Loucy (cell line): Measurements from ENCODE around the gene BIN2.
"Not testable (repeated sequence)": the region's sequence is repeated elsewhere in the genome, so short reads cannot be mapped to it uniquely, and the experiment has no call there.

Experiments used
- H2AFZ ChIP-seq: fragments of 200-600 bp; sonication (generic); 2 replicates; pipeline ENCODE4 v1.6.0; 2016; ENCODE audit warnings: antibody characterized with exemption, mild to moderate bottlenecking, low read length, moderate library complexity
- H3F3A ChIP-seq: fragments of 200-600 bp; 2 replicates; pipeline ENCODE4 v1.6.0; 2016; ENCODE audit warnings: antibody characterized with exemption, low read depth, mild to moderate bottlenecking
- H3K27me3 ChIP-seq: fragments of 200-600 bp; sonication (generic); 2 replicates; pipeline ENCODE4 v1.6.1; 2014; ENCODE audit warnings: low read length, mild to moderate bottlenecking; ENCODE audit not compliant: insufficient read depth, poor library complexity, severe bottlenecking
- H3K36me3 ChIP-seq: fragments of 200-600 bp; sonication (generic); 2 replicates; pipeline ENCODE4 v1.6.1; 2016; ENCODE audit warnings: low read length; ENCODE audit not compliant: insufficient read depth
- H3K4me1 ChIP-seq: fragments of 200-600 bp; sonication (generic); 2 replicates; pipeline ENCODE4 v1.5.1; 2014; ENCODE audit warnings: low read length, mild to moderate bottlenecking; ENCODE audit not compliant: insufficient read depth, poor library complexity, severe bottlenecking
- H3K4me2 ChIP-seq: fragments of 200-600 bp; sonication (generic); 2 replicates; pipeline ENCODE4 v1.6.0; 2014; ENCODE audit warnings: antibody characterized with exemption, low read length, low read depth, mild to moderate bottlenecking; ENCODE audit not compliant: poor library complexity, severe bottlenecking
- H3K4me3 ChIP-seq: fragments of 200-600 bp; sonication (generic); 2 replicates; pipeline ENCODE4 v1.5.1; 2014; ENCODE audit warnings: low read length, mild to moderate bottlenecking, mixed read lengths; ENCODE audit not compliant: poor library complexity, severe bottlenecking
- H3K79me2 ChIP-seq: fragments of 200-600 bp; sonication (generic); 2 replicates; pipeline ENCODE4 v1.6.1; 2014; ENCODE audit warnings: low read length; ENCODE audit not compliant: insufficient read depth
- H3K9ac ChIP-seq: fragments of 200-600 bp; sonication (generic); 2 replicates; pipeline ENCODE4 v1.6.0; 2014; ENCODE audit warnings: mild to moderate bottlenecking, low read depth, low read length, moderate library complexity; ENCODE audit not compliant: poor library complexity, severe bottlenecking
- H3K9me2 ChIP-seq: fragments of 200-600 bp; sonication (generic); replicated peaks from 2 replicates; pipeline ENCODE4 v1.6.1; 2016; ENCODE audit warnings: low read depth, low read length, mixed read lengths
- H3K9me3 ChIP-seq: fragments of 200-600 bp; sonication (generic); 2 replicates; pipeline ENCODE4 v1.6.1; 2014; ENCODE audit warnings: mild to moderate bottlenecking, antibody characterized with exemption, low read length, low read depth; ENCODE audit not compliant: insufficient read depth
- H4K20me1 ChIP-seq: fragments of 200-600 bp; sonication (generic); 2 replicates; pipeline ENCODE4 v1.6.0; 2014; ENCODE audit warnings: antibody characterized with exemption, low read length, mild to moderate bottlenecking; ENCODE audit not compliant: insufficient read depth, poor library complexity, severe bottlenecking
- EZH2phosphoT487 ChIP-seq: fragments of 200-600 bp; IDR thresholded peaks from 2 replicates; pipeline ENCODE4 v1.6.1; 2018; ENCODE audit warnings: antibody characterized with exemption, mild to moderate bottlenecking, moderate library complexity, borderline replicate concordance
- TF ChIP-seq, protein P1 (sequence below): fragments of 200-600 bp; sonication (generic); conservative IDR thresholded peaks from 2 replicates; pipeline ENCODE4 v1.5.1; 2014; ENCODE audit warnings: mild to moderate bottlenecking, antibody characterized with exemption, low read length

BIN2 gene

DNA sequence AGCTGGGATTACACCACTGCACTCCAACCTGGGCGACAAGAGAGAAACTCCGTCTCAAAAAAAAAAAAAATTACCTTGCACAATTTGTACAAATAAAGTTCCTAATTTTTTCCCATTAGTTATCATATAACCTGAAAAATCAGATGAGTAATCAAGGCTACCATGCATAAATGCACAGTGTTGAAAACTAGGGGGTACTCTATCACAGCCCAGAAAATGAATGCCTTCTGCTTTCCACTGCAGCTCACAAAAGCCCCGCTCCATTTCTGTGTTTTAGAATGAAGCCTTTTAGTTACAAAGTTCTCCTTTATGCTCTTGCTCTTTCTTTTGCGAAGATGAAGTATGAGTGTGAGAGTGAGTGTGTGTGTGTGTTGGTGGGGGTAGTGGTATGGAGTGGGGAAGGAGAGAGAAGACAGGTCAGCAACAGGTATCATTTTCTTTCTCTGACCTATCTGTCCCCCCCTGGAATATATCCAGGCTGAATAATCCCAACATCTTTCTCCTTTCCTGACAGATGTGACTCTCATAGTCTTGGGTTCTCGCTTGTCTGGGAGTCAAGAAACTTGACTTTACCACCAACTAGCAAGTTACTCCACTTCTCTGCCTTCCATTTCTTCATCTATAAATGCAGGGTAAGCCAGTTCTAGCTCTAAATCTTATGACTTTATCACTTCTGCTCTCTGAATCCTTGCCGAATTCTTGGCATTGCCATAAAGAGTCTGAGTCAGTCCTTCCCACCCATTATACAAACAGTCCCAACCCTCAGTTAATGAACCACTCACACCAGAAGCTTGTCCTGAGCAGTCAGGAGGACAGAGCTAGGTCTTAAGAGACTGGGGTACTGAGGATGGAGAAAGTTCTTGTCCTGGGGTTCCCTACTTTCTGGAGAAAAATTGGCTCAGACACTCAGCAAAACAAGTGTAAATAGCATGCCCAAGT, 16.1 kb downstream of the BIN2 start:
- H3K9me3 ChIP-seq, result no peaks in the 10 kb centered on the region
- no peaks in the 10 kb centered on the region for H3K79me2 ChIP-seq
- H2AFZ ChIP-seq, result no peak overlapping the region
- H3K4me2 ChIP-seq, result no peak overlapping the region
- no peaks in the 10 kb centered on the region for H3K27me3 ChIP-seq
- no peak overlapping the region for H3K4me3 ChIP-seq
- H3F3A ChIP-seq, result no peaks in the 10 kb centered on the region
- TF ChIP-seq EZH2phosphoT487, result no peak
- TF ChIP-seq, protein P1, sequence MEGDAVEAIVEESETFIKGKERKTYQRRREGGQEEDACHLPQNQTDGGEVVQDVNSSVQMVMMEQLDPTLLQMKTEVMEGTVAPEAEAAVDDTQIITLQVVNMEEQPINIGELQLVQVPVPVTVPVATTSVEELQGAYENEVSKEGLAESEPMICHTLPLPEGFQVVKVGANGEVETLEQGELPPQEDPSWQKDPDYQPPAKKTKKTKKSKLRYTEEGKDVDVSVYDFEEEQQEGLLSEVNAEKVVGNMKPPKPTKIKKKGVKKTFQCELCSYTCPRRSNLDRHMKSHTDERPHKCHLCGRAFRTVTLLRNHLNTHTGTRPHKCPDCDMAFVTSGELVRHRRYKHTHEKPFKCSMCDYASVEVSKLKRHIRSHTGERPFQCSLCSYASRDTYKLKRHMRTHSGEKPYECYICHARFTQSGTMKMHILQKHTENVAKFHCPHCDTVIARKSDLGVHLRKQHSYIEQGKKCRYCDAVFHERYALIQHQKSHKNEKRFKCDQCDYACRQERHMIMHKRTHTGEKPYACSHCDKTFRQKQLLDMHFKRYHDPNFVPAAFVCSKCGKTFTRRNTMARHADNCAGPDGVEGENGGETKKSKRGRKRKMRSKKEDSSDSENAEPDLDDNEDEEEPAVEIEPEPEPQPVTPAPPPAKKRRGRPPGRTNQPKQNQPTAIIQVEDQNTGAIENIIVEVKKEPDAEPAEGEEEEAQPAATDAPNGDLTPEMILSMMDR, result 0 out of 2 replicates have a peak, but pooled peaks have one; percentile 18
- no peaks in the 10 kb centered on the region for H3K9me2 ChIP-seq
- no peak overlapping the region for H3K9ac ChIP-seq
- H4K20me1 ChIP-seq, result no peaks in the 10 kb centered on the region
- H3K4me1 ChIP-seq, result no peaks in the 10 kb centered on the region
- H3K36me3 ChIP-seq, result peaks cover under 1% of the 10 kb centered on the region; the same call in 1 of the 2 replicates

DNA sequence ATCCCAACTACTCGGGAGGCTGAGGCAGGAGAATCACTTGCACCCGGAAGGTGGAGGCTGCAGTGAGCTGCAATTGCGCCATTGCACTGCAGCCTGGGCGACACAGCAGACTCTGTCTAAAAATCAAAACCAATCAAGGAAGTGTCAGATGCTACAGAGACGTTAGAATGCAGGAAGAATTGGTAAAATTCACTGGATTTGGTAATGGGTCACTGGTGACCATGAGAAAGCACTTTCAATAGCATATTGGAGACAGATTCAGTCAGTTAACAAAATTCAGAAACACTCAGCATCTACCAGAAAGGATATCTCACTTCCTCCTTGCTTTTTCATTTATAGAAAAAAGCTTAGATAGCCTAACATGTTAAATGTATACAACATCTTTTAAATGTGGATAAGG, 17.5 kb downstream of the BIN2 start:
- H4K20me1 ChIP-seq, result no peaks in the 10 kb centered on the region
- no peaks in the 10 kb centered on the region for H3K4me1 ChIP-seq
- H2AFZ ChIP-seq, result no peak overlapping the region
- H3K9me3 ChIP-seq, result no peaks in the 10 kb centered on the region
- H3K4me2 ChIP-seq, result no peak overlapping the region
- no peaks in the 10 kb centered on the region for H3K79me2 ChIP-seq
- no peaks in the 10 kb centered on the region for H3K27me3 ChIP-seq
- H3K9ac ChIP-seq, result no peak overlapping the region
- no peaks in the 10 kb centered on the region for H3K9me2 ChIP-seq
- no peak overlapping the region for H3K4me3 ChIP-seq
- no peaks in the 10 kb centered on the region for H3F3A ChIP-seq
- TF ChIP-seq, protein P1, result no peak
- TF ChIP-seq EZH2phosphoT487, result no peak
- H3K36me3 ChIP-seq, result peaks cover 14% of the 10 kb centered on the region; the same call in 1 of the 2 replicates

DNA sequence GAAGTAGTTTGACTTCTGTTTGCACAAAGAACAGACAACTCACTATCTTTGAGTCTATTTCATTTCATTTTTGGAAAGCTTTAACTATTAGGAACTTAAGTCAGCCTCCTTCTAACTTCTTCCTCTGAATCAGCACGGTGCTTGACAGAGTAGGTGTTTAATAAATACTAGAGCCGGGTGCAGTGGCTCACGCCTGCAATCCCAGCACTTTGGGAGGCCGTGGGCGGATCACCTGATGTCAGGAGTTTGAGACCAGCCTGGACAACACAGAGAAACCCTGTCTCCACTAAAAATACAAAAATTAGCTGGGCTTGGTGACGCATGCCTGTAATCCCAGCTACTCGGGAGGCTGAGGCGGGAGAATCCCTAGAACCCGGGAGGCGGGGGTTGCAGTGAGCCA, 23.2 kb downstream of the BIN2 start:
- not testable (repeated sequence) for H2AFZ ChIP-seq, H3K9me2 ChIP-seq, H3K4me1 ChIP-seq, H3K79me2 ChIP-seq, H3K4me2 ChIP-seq, H4K20me1 ChIP-seq, H3F3A ChIP-seq, H3K9me3 ChIP-seq, H3K9ac ChIP-seq, H3K4me3 ChIP-seq, H3K27me3 ChIP-seq
- H3K36me3 ChIP-seq, result peaks cover 58% of the 10 kb centered on the region; the same call in 1 of the 2 replicates
